ENCODE measurements around the gene SBDS.
"Not testable (repeated sequence)": the region's sequence is repeated elsewhere in the genome, so short reads cannot be mapped to it uniquely, and the experiment has no call there.

SBDS gene

GRCh38 chr7:66994691-66995049 lies 716 bp downstream of the SBDS start:
- DNase-seq (ENCODE audit: low read depth), result not testable (repeated sequence)

- DNase-seq (ENCODE audit: low read depth), result not testable (repeated sequence)
Observed at GRCh38 chr7:66994051-66994450, 1.3 kb downstream of the SBDS start.

GRCh38 chr7:66989552-66989951 lies 5.8 kb downstream of the SBDS start:
- not testable (repeated sequence) for DNase-seq (ENCODE audit: low read depth)

- not testable (repeated sequence) for DNase-seq (ENCODE audit: low read depth)
Observed at GRCh38 chr7:66980336-66980735, 15.1 kb downstream of the SBDS start.

GRCh38 chr7:66979013-66979412 lies 16.4 kb downstream of the SBDS start:
- not testable (repeated sequence) for DNase-seq (ENCODE audit: low read depth)

DNA sequence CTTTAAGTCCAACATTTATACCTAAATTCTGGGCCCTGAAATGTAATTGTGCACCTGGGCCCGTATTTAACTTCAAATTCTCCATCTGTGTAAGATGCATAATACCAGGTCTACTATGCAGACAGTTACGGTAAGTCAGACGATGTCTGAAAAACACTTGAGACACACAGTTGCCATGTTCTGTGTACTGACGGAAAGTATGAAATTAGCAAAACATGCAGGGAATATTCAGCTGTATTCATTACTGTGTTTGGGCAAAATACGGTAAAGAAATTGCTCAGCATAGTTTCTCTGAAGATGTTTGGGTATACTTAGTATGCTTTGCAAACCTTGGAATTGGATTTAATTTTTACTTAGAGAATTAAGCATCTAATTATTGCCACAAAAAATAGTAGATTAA lies 17.1 kb downstream of the SBDS start:
- DNase-seq (ENCODE audit: low read depth), result not testable (repeated sequence)

DNA sequence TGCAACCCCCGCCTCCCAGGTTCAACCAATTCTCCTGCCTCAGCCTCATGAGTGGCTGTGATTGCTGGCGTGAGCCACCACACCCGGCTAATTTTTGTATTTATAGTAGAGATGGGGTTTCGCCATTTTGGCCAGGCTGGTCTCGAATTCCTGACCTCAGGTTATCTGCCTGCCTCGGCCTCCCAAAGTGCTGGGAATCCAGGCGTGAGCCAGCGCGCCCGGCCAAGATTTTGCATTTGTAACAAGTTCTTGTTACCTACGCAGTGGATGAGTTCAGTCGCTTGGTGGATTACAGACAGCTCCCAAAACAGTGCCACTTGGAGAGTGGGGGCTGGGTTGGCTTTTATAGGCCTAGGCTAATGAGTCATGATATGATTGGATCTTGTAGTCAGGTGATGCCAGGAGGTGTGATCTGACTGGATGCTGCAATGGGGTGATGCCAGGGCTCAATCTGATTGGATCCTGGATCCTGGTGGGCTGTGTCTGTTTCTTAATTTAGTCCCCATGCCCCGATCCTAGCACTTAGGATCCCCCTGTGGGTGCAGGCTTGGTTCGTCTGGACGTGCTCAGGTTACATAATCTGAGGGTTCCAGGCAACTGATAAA lies 20.3 kb downstream of the SBDS start:
- DNase-seq (ENCODE audit: low read depth), result no peak

GRCh38 chr7:66970310-66970709 lies 25.1 kb downstream of the SBDS start:
- DNase-seq (ENCODE audit: low read depth), result no peak

DNA sequence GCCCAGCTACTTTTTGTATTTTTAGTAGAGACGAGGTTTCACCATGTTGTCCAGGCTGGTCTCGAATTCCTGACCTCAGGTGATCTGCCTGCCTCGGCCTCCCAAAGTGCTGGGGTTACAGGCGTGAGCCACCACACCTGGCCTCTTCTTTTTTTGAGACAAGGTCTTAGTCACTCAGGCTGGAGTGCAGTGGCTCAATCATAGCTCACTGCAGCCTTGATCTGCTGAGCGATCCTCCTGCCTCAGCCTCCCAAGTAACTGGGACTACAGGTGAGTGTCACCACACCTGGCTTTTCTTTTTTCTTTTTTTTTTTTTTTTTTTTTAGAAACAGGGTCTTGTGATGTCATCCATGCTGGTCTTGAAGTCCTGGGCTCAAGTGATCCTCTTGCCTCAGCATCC lies 26.4 kb downstream of the SBDS start:
- not testable (repeated sequence) for DNase-seq (ENCODE audit: low read depth)

DNA sequence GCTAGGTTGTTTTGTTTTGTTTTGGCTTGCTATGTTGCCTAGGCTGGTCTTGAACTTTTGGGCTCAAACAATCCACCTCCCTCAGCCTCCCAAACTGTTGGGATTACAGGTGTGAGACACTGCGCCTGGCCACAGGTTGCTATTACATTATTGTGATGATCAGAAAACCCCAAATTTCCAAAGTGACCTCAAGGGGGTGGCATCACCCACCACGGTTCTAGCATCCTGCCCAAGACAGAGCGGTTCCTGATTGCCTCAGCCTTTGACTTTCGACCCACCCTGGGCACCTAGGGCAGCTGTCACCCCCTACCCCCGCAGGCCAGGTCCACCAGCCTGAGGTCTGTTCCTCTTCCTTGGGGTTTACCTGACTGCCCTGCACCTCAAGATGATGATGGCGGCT lies 28.4 kb downstream of the SBDS start:
- DNase-seq (ENCODE audit: low read depth), result no peak

GRCh38 chr7:66964411-66964810 lies 31.0 kb downstream of the SBDS start:
- DNase-seq (ENCODE audit: low read depth), result no peak

DNA sequence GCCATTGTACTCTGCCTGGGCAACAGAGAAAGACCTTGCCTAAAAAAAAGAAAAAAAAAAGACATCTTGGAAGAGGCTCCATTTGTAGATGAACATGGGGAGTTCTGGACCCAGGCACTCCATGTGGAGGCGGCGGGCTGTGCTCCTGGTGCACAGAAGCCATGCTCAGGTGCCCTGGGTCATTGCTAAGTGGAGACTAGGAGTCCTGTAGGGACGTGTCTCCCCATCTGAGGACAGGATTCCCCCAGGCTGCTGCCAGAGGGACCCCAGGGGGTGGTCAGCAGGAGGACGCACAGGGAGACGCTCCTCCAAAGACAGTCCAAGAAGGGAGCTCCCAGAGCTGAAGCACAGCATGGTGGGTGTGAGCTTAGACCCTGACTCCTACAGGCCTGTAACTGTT lies 34.3 kb downstream of the SBDS start:
- no peak for DNase-seq (ENCODE audit: low read depth)

DNA sequence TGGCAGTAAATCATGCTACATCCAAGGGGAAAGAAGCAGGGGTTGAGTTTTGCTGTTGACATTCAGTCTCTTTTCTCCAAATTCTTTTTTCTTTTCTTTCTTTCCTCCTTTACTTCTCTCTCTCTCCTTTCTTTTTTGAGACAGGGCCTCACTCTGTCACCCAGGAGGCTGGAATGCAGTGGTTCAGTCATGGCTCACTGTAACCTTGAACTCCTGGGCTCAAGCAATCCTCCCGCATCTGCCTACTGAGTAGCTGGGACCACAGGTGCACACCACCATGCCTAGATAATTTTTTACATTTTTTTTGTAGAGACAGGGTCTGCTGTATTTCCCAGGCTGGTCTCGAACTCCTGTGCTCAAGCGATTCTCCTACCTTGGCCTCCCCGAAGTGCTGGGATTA lies 35.2 kb downstream of the SBDS start:
- no peak for DNase-seq (ENCODE audit: low read depth)

GRCh38 chr7:66958538-66959350 lies 36.6 kb downstream of the SBDS start:
- no peak for DNase-seq (ENCODE audit: low read depth)

DNA sequence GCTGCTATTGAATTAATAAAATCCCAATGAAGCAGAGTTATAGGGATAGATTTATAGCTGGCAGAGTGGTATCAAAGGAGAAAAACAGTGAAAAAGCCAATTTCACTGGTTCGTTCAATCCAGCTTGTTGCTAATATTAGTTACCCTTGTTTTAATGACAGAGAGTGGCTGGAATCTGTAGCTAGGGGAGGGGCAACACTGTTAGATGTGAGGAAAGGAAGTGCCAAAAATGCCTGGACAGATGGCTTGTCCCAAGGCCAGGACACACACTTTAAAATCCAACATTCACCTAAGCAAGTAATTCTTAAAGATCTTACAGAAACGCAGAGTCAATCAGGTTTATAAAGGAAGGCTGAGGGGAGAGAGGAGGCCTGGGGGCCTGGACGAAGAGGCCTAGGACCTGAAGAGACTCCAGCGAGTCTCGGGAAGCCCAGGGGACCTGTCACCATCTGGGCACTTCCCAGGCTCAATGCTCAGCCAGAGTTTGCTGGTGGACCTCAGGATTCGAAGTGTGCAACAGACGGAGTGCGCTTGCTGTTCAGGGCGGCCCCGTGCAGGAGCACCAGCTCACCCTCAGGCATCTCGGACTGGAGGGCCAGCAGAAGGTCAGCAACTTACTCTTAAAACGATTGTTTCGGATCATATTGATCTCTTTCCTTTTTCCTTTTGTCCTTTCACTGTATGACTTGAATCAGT lies 37.6 kb downstream of the SBDS start:
- DNase-seq (ENCODE audit: low read depth), result no peak

DNA sequence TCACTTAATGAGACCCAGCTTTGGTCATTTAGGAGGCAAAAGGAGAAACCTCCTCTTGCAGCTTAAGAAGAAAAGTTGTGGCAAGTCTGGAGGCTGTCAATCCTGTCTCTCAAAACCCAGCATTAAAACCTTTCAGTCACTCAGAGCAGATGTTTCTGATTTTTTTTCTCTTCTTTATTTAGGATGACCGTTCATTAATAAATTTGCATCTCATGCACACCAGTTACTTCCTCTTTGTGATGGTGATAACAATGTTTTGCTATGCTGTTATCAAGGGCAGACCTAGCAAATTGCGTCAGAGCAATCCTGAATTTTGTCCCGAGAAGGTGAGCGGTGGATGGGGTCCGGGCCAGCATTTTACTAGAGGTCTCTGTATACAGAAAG lies 42.4 kb downstream of the SBDS start:
- DNase-seq (ENCODE audit: low read depth), result no peak

- no peak for DNase-seq (ENCODE audit: low read depth)
Observed at GRCh38 chr7:66952343-66953043, 42.9 kb downstream of the SBDS start.

DNA sequence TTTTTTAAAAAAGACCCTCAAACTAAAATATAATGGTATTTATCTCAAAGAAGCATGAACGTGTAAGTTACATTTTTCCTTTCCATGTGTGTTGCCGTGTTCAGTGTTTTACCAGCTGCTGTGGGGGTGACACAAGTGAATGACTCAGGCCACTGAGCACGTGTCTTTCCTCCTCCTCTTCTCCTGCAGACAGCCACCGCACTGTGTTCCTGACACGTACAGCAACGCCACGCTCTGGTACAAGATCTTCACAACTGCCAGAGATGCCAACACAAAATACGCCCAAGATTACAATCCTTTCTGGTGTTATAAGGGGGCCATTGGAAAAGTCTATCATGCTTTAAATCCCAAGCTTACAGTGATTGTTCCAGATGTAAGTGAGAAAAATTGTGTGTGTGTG lies 44.6 kb downstream of the SBDS start:
- no peak for DNase-seq (ENCODE audit: low read depth)

DNA sequence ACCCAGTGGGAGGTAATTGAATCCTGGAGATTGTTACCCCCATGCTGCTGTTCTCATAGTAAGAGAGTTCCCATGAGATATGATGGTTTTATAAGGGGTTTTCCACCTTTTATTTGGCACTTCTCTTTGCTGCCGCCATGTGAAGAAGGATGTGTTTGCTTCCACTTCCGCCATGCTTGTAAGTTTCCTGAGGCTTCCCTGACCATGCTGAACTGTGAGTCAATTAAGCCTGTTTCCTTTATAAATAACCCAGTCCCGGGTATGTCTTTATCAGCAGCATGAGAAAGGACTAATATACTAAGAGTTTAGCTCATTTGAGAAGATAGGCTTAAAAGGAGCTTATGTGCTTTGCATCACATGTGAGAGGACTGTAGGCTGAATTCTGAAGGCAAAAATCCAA lies 45.1 kb downstream of the SBDS start:
- no peak for DNase-seq (ENCODE audit: low read depth)

DNA sequence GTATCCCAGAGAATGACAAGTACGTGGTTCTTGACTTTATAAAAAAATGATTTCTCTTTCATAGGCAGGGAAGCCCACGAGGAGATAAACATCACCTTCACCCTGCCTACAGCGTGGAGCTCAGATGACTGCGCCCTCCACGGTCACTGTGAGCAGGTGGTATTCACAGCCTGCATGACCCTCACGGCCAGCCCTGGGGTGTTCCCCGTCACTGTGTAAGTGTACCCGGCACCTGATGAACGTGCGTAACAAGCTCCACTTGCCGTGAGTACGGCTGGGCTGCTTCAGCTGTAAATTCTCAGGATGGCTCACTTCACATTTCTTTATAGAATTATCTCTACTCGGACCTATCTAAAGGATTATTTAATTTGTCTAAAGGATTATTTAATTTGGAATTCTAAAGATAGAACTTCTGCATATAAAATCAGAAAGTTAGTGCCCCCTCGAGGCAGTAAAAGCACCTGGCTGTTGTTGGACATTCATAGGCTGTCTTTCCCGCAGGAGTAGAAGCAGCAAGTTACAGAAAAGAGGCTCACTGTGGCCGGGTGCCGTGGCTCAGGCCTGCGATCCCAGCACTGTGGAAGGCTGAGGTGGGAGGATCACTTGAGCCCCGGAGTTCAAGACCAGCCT lies 46.8 kb downstream of the SBDS start:
- no peak for DNase-seq (ENCODE audit: low read depth)

- DNase-seq (ENCODE audit: low read depth), result no peak
Observed at GRCh38 chr7:66946545-66946944, 48.8 kb downstream of the SBDS start.

DNA sequence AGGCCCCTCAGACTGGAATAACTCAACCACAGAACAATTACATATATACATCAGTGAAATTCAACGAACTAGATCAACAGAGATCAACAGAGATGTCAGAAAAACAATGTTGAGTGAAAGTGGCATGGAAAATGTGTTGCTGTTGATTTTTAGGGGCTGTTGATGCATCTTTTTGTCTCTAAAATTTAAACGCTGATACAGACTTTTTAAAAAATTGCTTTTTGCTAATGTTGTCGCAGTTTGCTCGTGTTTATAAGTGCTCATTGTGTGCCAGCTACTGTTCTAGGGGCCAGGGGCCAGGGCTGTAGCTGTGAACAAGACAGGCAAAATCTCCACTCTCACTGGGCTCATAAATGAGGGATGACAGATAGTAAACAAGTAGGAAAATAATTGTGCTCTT lies 56.1 kb downstream of the SBDS start:
- no peak for DNase-seq (ENCODE audit: low read depth)
